ENCODE data around the gene SSB. TPM values are rescaled to one million over a fixed set of nuclear protein-coding genes. Genes with fewer than 3 reads are reported as not detected.

The SSB gene
- total RNA-seq, 2 experiments from 2014 or later, result 109 to 114 TPM

DNA sequence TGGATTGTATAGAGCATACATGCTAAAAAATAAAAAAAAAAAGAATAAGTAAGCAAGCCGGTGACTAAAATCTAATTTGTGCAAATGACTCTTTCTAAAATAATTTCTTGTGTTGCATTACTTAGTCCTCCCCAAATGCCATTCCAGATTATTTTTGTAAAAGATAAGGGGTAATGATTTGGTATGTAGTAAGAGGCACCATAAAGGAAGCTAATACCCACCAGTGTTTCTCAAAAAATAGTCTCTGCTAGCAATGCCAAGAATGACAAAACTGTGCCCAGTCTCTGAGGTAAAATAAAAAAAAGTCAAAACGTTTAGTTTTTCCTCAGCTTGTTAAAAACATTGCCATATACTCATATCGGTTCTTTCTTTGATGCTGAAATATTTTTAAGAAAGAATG is 23.4 kb downstream of the SSB start:
- H3K36me3 Mint-ChIP-seq (ENCODE audit: low read depth), result peaks cover 53% of the 10 kb centered on the region
- ATAC-seq, result no peak
- ChIA-PET CTCF (no interaction called here), POLR2A (interaction anchor here (0.5 kb wide), 1 partner anchor 17 kb away, joined by 3 read pairs; no protein-coding TSS in a partner anchor)
- H3K27me3 Mint-ChIP-seq, result no peaks in the 10 kb centered on the region
- H3K4me1 Mint-ChIP-seq (ENCODE audit: low read depth), result peaks cover 55% of the 10 kb centered on the region
- H3K9me3 Mint-ChIP-seq, result peaks cover 3% of the 10 kb centered on the region
- TF ChIP-seq, protein P1, sequence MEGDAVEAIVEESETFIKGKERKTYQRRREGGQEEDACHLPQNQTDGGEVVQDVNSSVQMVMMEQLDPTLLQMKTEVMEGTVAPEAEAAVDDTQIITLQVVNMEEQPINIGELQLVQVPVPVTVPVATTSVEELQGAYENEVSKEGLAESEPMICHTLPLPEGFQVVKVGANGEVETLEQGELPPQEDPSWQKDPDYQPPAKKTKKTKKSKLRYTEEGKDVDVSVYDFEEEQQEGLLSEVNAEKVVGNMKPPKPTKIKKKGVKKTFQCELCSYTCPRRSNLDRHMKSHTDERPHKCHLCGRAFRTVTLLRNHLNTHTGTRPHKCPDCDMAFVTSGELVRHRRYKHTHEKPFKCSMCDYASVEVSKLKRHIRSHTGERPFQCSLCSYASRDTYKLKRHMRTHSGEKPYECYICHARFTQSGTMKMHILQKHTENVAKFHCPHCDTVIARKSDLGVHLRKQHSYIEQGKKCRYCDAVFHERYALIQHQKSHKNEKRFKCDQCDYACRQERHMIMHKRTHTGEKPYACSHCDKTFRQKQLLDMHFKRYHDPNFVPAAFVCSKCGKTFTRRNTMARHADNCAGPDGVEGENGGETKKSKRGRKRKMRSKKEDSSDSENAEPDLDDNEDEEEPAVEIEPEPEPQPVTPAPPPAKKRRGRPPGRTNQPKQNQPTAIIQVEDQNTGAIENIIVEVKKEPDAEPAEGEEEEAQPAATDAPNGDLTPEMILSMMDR (IDR thresholded peaks at IDR 0.05), result no peak
- no peak overlapping the region for H3K4me3 Mint-ChIP-seq
- intact Hi-C loops (cut with micrococcal nuclease), result loop anchor here (10.0 kb wide), 1 partner anchor 53 kb away; no protein-coding TSS in a partner anchor
- DNase-seq, result no peak
- H3K27ac Mint-ChIP-seq, result no peak overlapping the region

DNA sequence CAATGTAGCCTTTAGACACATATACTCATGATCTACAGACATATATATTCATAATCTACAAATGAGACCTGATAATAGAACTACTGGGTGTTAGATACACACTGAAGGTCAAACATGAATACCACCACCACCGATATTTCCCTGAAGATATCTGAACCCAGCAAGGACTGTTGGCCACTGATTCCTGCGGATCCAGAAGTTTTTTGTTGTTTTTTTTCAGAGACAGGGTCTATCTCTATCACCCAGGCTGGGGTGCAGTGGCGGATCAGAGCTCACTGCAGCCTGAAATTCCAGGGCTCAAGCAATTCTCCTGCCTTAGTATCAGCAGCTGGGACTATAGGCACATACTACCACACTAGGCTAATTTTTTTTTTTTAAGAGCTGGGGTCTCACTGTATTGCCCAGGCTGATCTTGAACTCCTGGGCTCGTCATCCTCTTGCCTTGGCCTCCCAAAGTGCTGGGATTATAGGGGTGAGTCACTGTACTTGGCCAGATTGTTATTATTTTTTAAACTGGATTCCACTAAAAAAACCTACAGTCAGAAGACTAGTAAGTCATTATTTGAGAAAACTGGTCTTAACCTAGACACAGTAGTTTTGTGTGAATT is 24.2 kb downstream of the SSB start:
- Mint-ChIP-seq H3K4me1 (ENCODE audit: low read depth) (peaks cover 56% of the 10 kb centered on the region), H3K27ac (no peak overlapping the region), H3K9me3 (no peaks in the 10 kb centered on the region), H3K36me3 (ENCODE audit: low read depth) (peaks cover 45% of the 10 kb centered on the region), H3K4me3 (peak overlapping the region; percentile 87), H3K27me3 (no peaks in the 10 kb centered on the region)
- ChIA-PET CTCF (interaction anchor here (2.2 kb wide), 1 partner anchor 11 kb away, joined by 19 read pairs; no protein-coding TSS in a partner anchor), POLR2A (no interaction called here)
- intact Hi-C loops (cut with micrococcal nuclease), result loop anchor here (10.0 kb wide), 1 partner anchor 52 kb away; no protein-coding TSS in a partner anchor
- TF ChIP-seq, protein P1 (IDR thresholded peaks at IDR 0.05), result no peak
- no peak for ATAC-seq
- no peak for DNase-seq

DNA sequence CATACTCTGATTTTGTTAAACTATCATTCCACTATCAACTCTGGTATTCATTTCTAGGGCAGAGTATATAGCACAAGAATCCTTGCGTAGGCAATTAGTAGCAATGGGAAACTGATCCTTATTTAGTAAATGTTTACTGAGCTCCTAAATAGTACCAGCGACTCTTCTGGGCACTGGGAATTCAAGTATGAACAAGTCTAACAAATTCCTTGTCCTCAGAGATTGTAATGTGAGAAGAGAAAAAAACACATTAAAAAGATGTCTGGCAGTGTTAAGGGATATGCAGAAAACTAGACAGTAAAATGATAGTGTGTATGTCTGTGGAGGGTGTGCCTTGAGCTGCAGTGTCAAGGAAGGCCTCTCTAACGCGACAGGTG is 25.3 kb downstream of the SSB start:
- ChIA-PET POLR2A (interaction anchor here (0.7 to 0.8 kb wide), 2 partner anchors 8 to 11 kb away, joined by 3 to 4 read pairs; no protein-coding TSS in a partner anchor), CTCF (interaction anchor here (0.7 to 3.1 kb wide), 17 partner anchors 9 to 251 kb away, joined by 3 to 19 read pairs (median 4); partner anchors contain the start of gene SSB)
- peak overlapping the region; percentile 87 for H3K4me3 Mint-ChIP-seq
- H3K27me3 Mint-ChIP-seq, result no peaks in the 10 kb centered on the region
- DNase-seq (no peak), ATAC-seq (no peak)
- intact Hi-C loops (cut with micrococcal nuclease), result loop anchor here (10.0 kb wide), 1 partner anchor 51 kb away; no protein-coding TSS in a partner anchor
- H3K36me3 Mint-ChIP-seq (ENCODE audit: low read depth), result peaks cover 37% of the 10 kb centered on the region
- TF ChIP-seq, protein P1 (IDR thresholded peaks at IDR 0.05), result no peak
- H3K9me3 Mint-ChIP-seq, result no peaks in the 10 kb centered on the region
- H3K27ac Mint-ChIP-seq, result peak overlapping the region; percentile 84
- H3K4me1 Mint-ChIP-seq (ENCODE audit: low read depth), result peaks cover 61% of the 10 kb centered on the region

DNA sequence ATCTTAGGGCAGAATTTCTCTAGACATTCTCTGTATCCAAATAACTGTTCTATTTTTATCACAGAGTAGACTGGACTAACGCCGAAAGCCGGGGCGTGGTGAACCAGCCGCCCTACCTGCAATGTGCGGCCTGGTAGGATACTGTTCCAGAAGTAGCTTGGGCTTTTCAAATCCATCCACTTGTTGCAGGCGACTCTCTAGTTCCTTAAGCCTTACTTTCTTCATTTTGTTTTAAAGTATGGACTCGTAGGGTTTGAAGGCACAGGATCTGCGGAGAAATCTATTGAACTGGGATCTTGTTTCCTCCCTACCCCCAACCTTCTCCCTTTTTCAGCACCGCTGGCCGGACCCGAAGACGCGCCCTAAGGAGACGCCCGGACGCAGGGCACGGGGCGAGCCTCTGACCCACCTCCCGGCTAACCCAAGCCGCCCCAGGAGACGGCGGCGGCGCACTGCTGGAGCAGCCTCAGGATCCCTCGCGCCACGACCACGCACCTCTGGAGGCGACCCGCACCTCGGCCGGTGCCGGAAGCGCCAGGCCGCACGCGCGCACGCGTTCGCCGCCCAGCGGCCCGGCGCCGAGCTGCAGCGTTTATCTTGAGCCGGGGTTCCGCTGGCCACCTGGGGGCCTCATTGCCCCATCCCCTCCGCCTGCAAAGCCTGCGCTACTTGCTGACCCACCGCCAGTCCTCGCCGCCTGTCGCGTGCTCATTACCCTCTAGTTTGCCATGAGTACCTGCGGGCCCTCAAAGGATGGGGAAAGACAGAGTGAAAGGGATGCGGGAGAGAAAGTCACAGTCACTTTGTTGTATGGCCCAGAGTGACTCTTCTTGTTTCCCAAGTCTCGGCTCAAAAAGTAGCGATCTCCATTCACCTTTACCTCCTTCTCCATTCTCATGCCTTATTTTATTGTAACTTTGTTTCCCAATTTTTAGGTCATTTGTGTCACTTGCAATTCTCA is 26.0 kb downstream of the SSB start, which contains the start of gene METTL5:
TSS of gene METTL5 (minus strand) at position 533 of the 961 bp plus-strand sequence. CDS start at position 225, 308 bp downstream.
- CTCF ChIA-PET, result interaction anchor here (0.6 to 3.1 kb wide), 19 partner anchors 9 to 252 kb away, joined by 3 to 19 read pairs (median 4); partner anchors contain the start of gene SSB
- intact Hi-C loops (cut with micrococcal nuclease), result loop anchor here (5.0 to 10.0 kb wide), 2 partner anchors 50 to 103 kb away; no protein-coding TSS in a partner anchor
- H3K4me1 Mint-ChIP-seq (ENCODE audit: low read depth), result peaks cover 57% of the 10 kb centered on the region
- TF ChIP-seq, protein P1 (IDR thresholded peaks at IDR 0.05), result peak; percentile 99
- H3K9me3 Mint-ChIP-seq, result no peaks in the 10 kb centered on the region
- H3K36me3 Mint-ChIP-seq (ENCODE audit: low read depth), result peaks cover 33% of the 10 kb centered on the region
- POLR2A ChIA-PET, result interaction anchor here (0.7 to 0.8 kb wide), 3 partner anchors 9 to 240 kb away, joined by 3 to 4 read pairs (median 3); no protein-coding TSS in a partner anchor
- H3K27ac Mint-ChIP-seq, result peak within 1 kb of the TSS; percentile 86
- H3K4me3 Mint-ChIP-seq, result peak within 1 kb of the TSS; percentile 87
- DNase-seq (peak; percentile 84), ATAC-seq (peak; percentile 76)
- no peaks in the 10 kb centered on the region for H3K27me3 Mint-ChIP-seq

Measured in activated CD8-positive, alpha-beta T cell treated with anti-CD3 and anti-CD28 coated beads for 36 hours (primary cell).